Mammary microvascular endothelial cell (primary cell): Measurements from ENCODE around the gene OR52B6. TPM values are rescaled to one million over a fixed set of nuclear protein-coding genes. Genes with fewer than 3 reads are reported as not detected.

Experiments
- total RNA-seq: library from RNA; depleted of rRNA; stranded (reverse); fragments of >200 nt; gene quantifications from 2 replicates; pipeline ENCODE4 v1.2.3, GENCODE V29; 2015

Gene OR52B6, protein sequence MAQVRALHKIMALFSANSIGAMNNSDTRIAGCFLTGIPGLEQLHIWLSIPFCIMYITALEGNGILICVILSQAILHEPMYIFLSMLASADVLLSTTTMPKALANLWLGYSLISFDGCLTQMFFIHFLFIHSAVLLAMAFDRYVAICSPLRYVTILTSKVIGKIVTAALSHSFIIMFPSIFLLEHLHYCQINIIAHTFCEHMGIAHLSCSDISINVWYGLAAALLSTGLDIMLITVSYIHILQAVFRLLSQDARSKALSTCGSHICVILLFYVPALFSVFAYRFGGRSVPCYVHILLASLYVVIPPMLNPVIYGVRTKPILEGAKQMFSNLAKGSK
- total RNA-seq, result not detected in 2 replicates

DNA sequence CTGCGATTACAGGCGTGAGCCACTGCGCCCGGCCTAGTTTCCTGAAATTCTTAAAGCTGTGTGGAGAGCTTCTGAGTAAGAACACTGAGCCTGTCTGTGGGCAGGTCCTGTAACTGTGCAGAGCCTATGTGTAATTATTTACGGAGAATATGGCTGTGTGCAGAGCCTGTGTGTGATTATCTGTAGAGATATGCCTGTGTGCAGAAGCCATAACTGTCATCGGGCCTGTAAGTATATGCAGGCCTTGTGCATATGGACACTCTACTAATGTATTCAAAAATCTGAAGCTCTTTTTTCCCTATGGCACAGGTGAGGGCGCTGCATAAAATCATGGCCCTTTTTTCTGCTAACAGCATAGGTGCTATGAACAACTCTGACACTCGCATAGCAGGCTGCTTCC is at the start of gene OR52B6:
OR52B6 (plus strand) TSS at position 301 of the 400 bp plus-strand sequence; CDS start at position 301, 0 bp downstream.

DNA sequence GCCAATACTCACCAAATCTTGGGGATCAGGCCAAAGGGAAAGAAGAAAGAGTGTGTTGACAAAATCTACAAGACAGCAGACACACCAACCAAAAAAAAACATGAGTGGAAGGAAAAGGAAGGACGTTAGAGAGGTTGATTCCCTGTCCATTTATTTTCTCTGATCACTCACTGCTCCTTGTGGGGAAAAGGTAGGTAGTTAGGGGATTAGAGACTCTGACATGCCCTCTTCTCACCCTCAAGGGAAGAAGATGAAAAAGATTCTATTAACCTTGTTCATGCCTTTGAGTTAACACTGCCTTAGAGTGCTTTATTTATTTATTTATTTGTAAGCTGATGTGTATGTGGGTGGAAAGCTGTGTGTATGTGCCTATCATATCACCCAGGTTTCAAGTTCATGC is 32.2 kb upstream of the OR52B6 start, which contains the start of gene OR52H1:
OR52H1 (minus strand) TSS at position 101 of the 400 bp plus-strand sequence. CDS start 3,035 bp downstream, outside the sequence.

DNA sequence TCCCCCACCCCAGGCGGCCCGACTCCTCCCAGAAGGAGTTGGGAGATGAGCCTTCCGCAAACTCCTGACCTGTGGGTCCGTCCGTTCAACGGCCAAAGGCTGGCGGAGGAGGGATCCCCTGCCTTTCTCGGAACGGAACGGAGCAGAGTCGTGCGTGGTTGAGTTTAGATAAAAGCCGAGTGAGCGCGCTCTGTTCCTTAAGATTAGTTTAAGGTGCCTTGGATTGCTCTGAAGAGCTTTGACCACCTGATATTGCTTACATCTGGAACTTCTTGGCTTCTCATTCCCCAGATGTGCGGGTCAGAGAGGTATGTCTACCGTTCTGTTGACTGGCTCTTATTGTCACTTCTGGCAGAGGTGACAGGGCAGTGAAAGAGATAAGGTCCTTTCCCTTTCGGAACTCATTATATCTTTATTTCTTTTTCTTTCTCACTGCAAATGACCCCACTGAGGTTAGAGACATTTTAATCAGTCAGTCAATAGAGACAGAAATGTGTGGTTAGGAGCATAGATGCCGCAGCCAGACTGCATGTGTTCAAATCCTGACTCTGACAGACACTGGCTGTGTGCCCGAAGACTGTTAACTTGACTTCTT is 16.0 kb downstream of the OR52B6 start, which contains the start of gene TRIM6:
TRIM6 (plus strand) TSS at position 31 of the 595 bp plus-strand sequence; CDS start at position 292, 261 bp downstream.

DNA sequence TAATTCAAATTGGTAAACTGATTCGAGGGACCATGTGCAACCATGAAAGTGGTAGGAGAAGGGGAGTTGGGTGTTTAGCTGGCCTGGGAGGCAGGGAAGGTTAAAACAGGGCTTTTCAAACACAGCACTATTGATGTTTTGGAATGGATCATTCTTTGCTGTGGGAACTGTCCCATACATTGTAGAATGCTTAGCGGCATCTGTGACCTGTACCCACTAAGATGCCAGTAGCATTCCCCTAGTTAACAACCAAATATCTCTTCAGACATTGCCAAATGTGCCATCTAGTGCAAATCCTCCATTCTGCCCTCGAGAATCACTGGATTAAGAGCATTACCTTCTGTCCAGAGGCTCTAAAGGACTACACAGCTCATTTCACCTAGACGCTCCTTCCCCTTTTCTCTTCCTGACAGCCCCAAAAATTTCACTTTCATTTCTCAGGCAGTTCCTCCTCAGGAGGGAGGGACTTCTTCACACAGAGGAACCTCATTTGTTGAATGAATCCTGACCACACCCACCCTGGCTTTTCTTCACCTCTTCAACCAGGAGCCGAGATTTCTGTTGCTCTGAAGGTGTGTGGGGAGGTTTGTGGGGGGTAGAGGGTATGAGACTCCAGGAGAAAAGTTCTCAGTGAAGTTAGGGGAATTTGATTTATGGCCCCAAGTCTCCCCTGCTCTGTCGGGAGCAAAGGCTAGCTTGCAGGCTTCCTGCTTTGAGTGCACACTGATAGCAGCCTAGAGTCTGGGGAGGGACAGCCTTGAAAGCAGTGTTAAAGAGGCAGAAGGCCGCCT is 44.0 kb downstream of the OR52B6 start, which contains the start of gene TRIM34:
TRIM34 (plus strand) TSS at position 513 of the 791 bp plus-strand sequence. CDS start 7,331 bp downstream, outside the sequence.

Other genes with a start within 250 kb of the OR52B6 start
- not detected in 2 replicates for gene OR51B5, start 237.4 kb upstream of the OR52B6 start, total RNA-seq
- not detected in 2 replicates for gene OR51B6, start 229.4 kb upstream of the OR52B6 start, total RNA-seq
- gene OR51M1, start 197.1 kb upstream of the OR52B6 start, total RNA-seq, result not detected in 2 replicates
- gene OR51Q1, start 158.8 kb upstream of the OR52B6 start, total RNA-seq, result not detected in 2 replicates
- not detected in 2 replicates for gene OR51I1, start 139.4 kb upstream of the OR52B6 start, total RNA-seq
- gene OR51I2, start 131.6 kb upstream of the OR52B6 start, total RNA-seq, result not detected in 2 replicates
- not detected in 2 replicates for gene OR52D1, start 92.2 kb upstream of the OR52B6 start, total RNA-seq
- not detected in 2 replicates for gene UBQLN3, start 70.9 kb upstream of the OR52B6 start, total RNA-seq
- gene UBQLNL, start 64.2 kb upstream of the OR52B6 start, total RNA-seq, result 0.25 TPM in 1 of 2 replicates, not detected in the other
- gene OR52H1, start 32.3 kb upstream of the OR52B6 start, total RNA-seq, result not detected in 2 replicates
- gene TRIM6, start 15.8 kb downstream of the OR52B6 start, total RNA-seq, result 4.7 and 6.6 TPM in 2 replicates
- 10.8 and 14.0 TPM in 2 replicates for gene TRIM34, start 44.1 kb downstream of the OR52B6 start, total RNA-seq
- 43.7 and 44.8 TPM in 2 replicates for gene TRIM5, start 104.2 kb downstream of the OR52B6 start, total RNA-seq
- 135 and 147 TPM in 2 replicates for gene TRIM22, start 108.9 kb downstream of the OR52B6 start, total RNA-seq
- not detected in 2 replicates for gene OR56B1, start 155.6 kb downstream of the OR52B6 start, total RNA-seq
- gene OR52N4, start 173.4 kb downstream of the OR52B6 start, total RNA-seq, result not detected in 2 replicates
- gene OR52N5, start 202.5 kb downstream of the OR52B6 start, total RNA-seq, result not detected in 2 replicates
- gene OR52N1, start 210.4 kb downstream of the OR52B6 start, total RNA-seq, result not detected in 2 replicates
- gene OR52N2, start 228.0 kb downstream of the OR52B6 start, total RNA-seq, result not detected in 2 replicates